HepG2 (cell line): Measurements from ENCODE around the gene PLA1A.

Experiments
- BHLHE40 ChIP-seq: IDR thresholded peaks from 2 replicates; pipeline ENCODE4 v1.6.1; 2011; ENCODE audit warnings: low read length, improper control_type of control experiment
- FOXK1 ChIP-seq: sonication (generic); formaldehyde crosslinking; IDR thresholded peaks from 2 replicates; pipeline ENCODE4 v1.4.0; 2020; ENCODE audit warnings: low read depth, missing genetic modification reagents, borderline replicate concordance
- KDM4B ChIP-seq: sonication (generic); formaldehyde crosslinking; IDR thresholded peaks from 2 replicates; pipeline ENCODE4 v1.4.0; 2020; ENCODE audit warnings: missing genetic modification reagents
- ZC3H4 ChIP-seq: sonication (generic); formaldehyde crosslinking; IDR thresholded peaks from 2 replicates; pipeline ENCODE4 v1.4.0; 2020; ENCODE audit warnings: missing genetic modification reagents, borderline replicate concordance
- ZNF460 ChIP-seq: sonication (generic); formaldehyde crosslinking; IDR thresholded peaks from 2 replicates; pipeline ENCODE4 v1.5.1; 2020; ENCODE audit warnings: missing genetic modification reagents, mild to moderate bottlenecking, borderline replicate concordance
- TF ChIP-seq, protein P1 (sequence below): sonication (generic); formaldehyde crosslinking; IDR thresholded peaks from 2 replicates; pipeline ENCODE4 v1.5.1; 2020; ENCODE audit warnings: mild to moderate bottlenecking, missing genetic modification reagents, moderate library complexity
- TF ChIP-seq, protein P2 (sequence below): sonication (generic); formaldehyde crosslinking; IDR thresholded peaks from 2 replicates; pipeline ENCODE4 v1.4.0; 2020; ENCODE audit warnings: missing genetic modification reagents
- TF ChIP-seq, protein P3 (sequence below): sonication (generic); formaldehyde crosslinking; IDR thresholded peaks from 2 replicates; pipeline ENCODE4 v1.5.0; 2020; ENCODE audit warnings: missing genetic modification reagents
- TF ChIP-seq, protein P4 (sequence below): sonication (generic); formaldehyde crosslinking; IDR thresholded peaks from 2 replicates; pipeline ENCODE4 v1.5.0; 2020; ENCODE audit warnings: mild to moderate bottlenecking, missing genetic modification reagents, moderate library complexity

- TF ChIP-seq, protein P1, sequence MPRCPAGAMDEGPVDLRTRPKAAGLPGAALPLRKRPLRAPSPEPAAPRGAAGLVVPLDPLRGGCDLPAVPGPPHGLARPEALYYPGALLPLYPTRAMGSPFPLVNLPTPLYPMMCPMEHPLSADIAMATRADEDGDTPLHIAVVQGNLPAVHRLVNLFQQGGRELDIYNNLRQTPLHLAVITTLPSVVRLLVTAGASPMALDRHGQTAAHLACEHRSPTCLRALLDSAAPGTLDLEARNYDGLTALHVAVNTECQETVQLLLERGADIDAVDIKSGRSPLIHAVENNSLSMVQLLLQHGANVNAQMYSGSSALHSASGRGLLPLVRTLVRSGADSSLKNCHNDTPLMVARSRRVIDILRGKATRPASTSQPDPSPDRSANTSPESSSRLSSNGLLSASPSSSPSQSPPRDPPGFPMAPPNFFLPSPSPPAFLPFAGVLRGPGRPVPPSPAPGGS (CRISPR knock-in tag), result no peak
- TF ChIP-seq ZC3H4 (CRISPR knock-in tag), result no peak
- TF ChIP-seq KDM4B (CRISPR knock-in tag), result no peak
- TF ChIP-seq, protein P2, sequence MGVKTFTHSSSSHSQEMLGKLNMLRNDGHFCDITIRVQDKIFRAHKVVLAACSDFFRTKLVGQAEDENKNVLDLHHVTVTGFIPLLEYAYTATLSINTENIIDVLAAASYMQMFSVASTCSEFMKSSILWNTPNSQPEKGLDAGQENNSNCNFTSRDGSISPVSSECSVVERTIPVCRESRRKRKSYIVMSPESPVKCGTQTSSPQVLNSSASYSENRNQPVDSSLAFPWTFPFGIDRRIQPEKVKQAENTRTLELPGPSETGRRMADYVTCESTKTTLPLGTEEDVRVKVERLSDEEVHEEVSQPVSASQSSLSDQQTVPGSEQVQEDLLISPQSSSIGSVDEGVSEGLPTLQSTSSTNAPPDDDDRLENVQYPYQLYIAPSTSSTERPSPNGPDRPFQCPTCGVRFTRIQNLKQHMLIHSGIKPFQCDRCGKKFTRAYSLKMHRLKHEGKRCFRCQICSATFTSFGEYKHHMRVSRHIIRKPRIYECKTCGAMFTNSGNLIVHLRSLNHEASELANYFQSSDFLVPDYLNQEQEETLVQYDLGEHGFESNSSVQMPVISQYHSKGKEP (CRISPR knock-in tag), result no peak
- TF ChIP-seq, protein P3, sequence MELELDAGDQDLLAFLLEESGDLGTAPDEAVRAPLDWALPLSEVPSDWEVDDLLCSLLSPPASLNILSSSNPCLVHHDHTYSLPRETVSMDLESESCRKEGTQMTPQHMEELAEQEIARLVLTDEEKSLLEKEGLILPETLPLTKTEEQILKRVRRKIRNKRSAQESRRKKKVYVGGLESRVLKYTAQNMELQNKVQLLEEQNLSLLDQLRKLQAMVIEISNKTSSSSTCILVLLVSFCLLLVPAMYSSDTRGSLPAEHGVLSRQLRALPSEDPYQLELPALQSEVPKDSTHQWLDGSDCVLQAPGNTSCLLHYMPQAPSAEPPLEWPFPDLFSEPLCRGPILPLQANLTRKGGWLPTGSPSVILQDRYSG (CRISPR knock-in tag), result no peak
- TF ChIP-seq ZNF460 (CRISPR knock-in tag), result no peak
- TF ChIP-seq BHLHE40, result no peak
- no peak for TF ChIP-seq FOXK1 (CRISPR knock-in tag)
- TF ChIP-seq, protein P4, sequence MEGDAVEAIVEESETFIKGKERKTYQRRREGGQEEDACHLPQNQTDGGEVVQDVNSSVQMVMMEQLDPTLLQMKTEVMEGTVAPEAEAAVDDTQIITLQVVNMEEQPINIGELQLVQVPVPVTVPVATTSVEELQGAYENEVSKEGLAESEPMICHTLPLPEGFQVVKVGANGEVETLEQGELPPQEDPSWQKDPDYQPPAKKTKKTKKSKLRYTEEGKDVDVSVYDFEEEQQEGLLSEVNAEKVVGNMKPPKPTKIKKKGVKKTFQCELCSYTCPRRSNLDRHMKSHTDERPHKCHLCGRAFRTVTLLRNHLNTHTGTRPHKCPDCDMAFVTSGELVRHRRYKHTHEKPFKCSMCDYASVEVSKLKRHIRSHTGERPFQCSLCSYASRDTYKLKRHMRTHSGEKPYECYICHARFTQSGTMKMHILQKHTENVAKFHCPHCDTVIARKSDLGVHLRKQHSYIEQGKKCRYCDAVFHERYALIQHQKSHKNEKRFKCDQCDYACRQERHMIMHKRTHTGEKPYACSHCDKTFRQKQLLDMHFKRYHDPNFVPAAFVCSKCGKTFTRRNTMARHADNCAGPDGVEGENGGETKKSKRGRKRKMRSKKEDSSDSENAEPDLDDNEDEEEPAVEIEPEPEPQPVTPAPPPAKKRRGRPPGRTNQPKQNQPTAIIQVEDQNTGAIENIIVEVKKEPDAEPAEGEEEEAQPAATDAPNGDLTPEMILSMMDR (CRISPR knock-in tag), result no peak
Measured at GRCh38 chr3:119595639-119596334, 1.9 kb upstream of the PLA1A start.
